ENCODE measurements around the gene TTC13.

The TTC13 gene

GRCh38 chr1:230867101-230867902 is 111.4 kb downstream of the TTC13 start:
- Mint-ChIP-seq H3K9me3 (no peaks in the 10 kb centered on the region), H3K27ac (peak overlapping the region; percentile 85), H3K4me3 (peak overlapping the region; percentile 91), H3K4me1 (peaks cover 35% of the 10 kb centered on the region), H3K36me3 (no peaks in the 10 kb centered on the region), H3K27me3 (no peaks in the 10 kb centered on the region)
- no peak for ATAC-seq

GRCh38 chr1:230866171-230867070 is 112.2 kb downstream of the TTC13 start:
- Mint-ChIP-seq H3K4me3 (no peak overlapping the region), H3K4me1 (peaks cover 36% of the 10 kb centered on the region), H3K27ac (no peak overlapping the region), H3K27me3 (no peaks in the 10 kb centered on the region), H3K36me3 (no peaks in the 10 kb centered on the region), H3K9me3 (no peaks in the 10 kb centered on the region)
- no peak for ATAC-seq

- Mint-ChIP-seq H3K4me1 (peaks cover 36% of the 10 kb centered on the region), H3K4me3 (no peak overlapping the region), H3K36me3 (no peaks in the 10 kb centered on the region), H3K27me3 (no peaks in the 10 kb centered on the region), H3K9me3 (no peaks in the 10 kb centered on the region), H3K27ac (no peak overlapping the region)
- no peak for ATAC-seq
Measured at GRCh38 chr1:230865062-230865817, 113.4 kb downstream of the TTC13 start.

- Mint-ChIP-seq H3K27ac (no peak overlapping the region), H3K36me3 (no peaks in the 10 kb centered on the region), H3K4me3 (no peak overlapping the region), H3K4me1 (peaks cover 36% of the 10 kb centered on the region), H3K9me3 (no peaks in the 10 kb centered on the region), H3K27me3 (no peaks in the 10 kb centered on the region)
- ATAC-seq = no peak
Measured at GRCh38 chr1:230864441-230864840, 114.2 kb downstream of the TTC13 start.

- Mint-ChIP-seq H3K4me1 (peaks cover 28% of the 10 kb centered on the region), H3K27me3 (no peaks in the 10 kb centered on the region), H3K9me3 (no peaks in the 10 kb centered on the region), H3K4me3 (no peak overlapping the region), H3K27ac (peak overlapping the region; percentile 78), H3K36me3 (no peaks in the 10 kb centered on the region)
- no peak for ATAC-seq
Measured at GRCh38 chr1:230863449-230863848, 115.2 kb downstream of the TTC13 start.

- Mint-ChIP-seq H3K9me3 (no peaks in the 10 kb centered on the region), H3K4me1 (peaks cover 21% of the 10 kb centered on the region), H3K4me3 (no peak overlapping the region), H3K27me3 (no peaks in the 10 kb centered on the region), H3K36me3 (no peaks in the 10 kb centered on the region), H3K27ac (no peak overlapping the region)
- ATAC-seq = no peak
Measured at GRCh38 chr1:230861970-230862595, 116.6 kb downstream of the TTC13 start.

GRCh38 chr1:230861489-230861888 is 117.2 kb downstream of the TTC13 start:
- ATAC-seq = no peak

GRCh38 chr1:230860617-230861384 is 117.9 kb downstream of the TTC13 start:
- no peaks in the 10 kb centered on the region for H3K9me3 Mint-ChIP-seq
- H3K4me1 Mint-ChIP-seq = peaks cover 15% of the 10 kb centered on the region
- no peak for ATAC-seq
- no peaks in the 10 kb centered on the region for H3K27me3 Mint-ChIP-seq
- H3K4me3 Mint-ChIP-seq = no peak overlapping the region
- H3K27ac Mint-ChIP-seq = no peak overlapping the region
- H3K36me3 Mint-ChIP-seq = no peaks in the 10 kb centered on the region

More at GRCh38 chr1:230861489-230861888, 117.2 kb downstream of the TTC13 start:
- Mint-ChIP-seq H3K27ac (no peak overlapping the region), H3K4me3 (no peak overlapping the region), H3K9me3 (no peaks in the 10 kb centered on the region), H3K36me3 (no peaks in the 10 kb centered on the region), H3K27me3 (no peaks in the 10 kb centered on the region), H3K4me1 (peaks cover 15% of the 10 kb centered on the region)

- H3K4me1 Mint-ChIP-seq = peaks cover 15% of the 10 kb centered on the region
- no peak for ATAC-seq
- H3K9me3 Mint-ChIP-seq = no peaks in the 10 kb centered on the region
- no peak overlapping the region for H3K4me3 Mint-ChIP-seq
- H3K27ac Mint-ChIP-seq = no peak overlapping the region
- no peaks in the 10 kb centered on the region for H3K27me3 Mint-ChIP-seq
- peaks cover 11% of the 10 kb centered on the region for H3K36me3 Mint-ChIP-seq
Measured at GRCh38 chr1:230858918-230859729, 119.5 kb downstream of the TTC13 start.

GRCh38 chr1:230858236-230858820 is 120.3 kb downstream of the TTC13 start:
- H3K36me3 Mint-ChIP-seq = peaks cover 15% of the 10 kb centered on the region
- H3K27me3 Mint-ChIP-seq = no peaks in the 10 kb centered on the region
- ATAC-seq = no peak
- peaks cover 12% of the 10 kb centered on the region for H3K4me1 Mint-ChIP-seq
- H3K27ac Mint-ChIP-seq = no peak overlapping the region
- H3K4me3 Mint-ChIP-seq = no peak overlapping the region
- no peaks in the 10 kb centered on the region for H3K9me3 Mint-ChIP-seq

- Mint-ChIP-seq H3K27ac (no peak overlapping the region), H3K4me3 (no peak overlapping the region), H3K4me1 (peaks cover 7% of the 10 kb centered on the region), H3K36me3 (peaks cover 20% of the 10 kb centered on the region), H3K9me3 (peaks cover 2% of the 10 kb centered on the region), H3K27me3 (no peaks in the 10 kb centered on the region)
- ATAC-seq = no peak
Measured at GRCh38 chr1:230857822-230858221, 120.8 kb downstream of the TTC13 start.

GRCh38 chr1:230857077-230857476 is 121.6 kb downstream of the TTC13 start:
- Mint-ChIP-seq H3K4me1 (no peaks in the 10 kb centered on the region), H3K4me3 (no peak overlapping the region)
- no peak for ATAC-seq

More at GRCh38 chr1:230857077-230857476, 121.6 kb downstream of the TTC13 start:
- H3K36me3 Mint-ChIP-seq = peaks cover 26% of the 10 kb centered on the region
- H3K9me3 Mint-ChIP-seq = peaks cover 3% of the 10 kb centered on the region
- no peaks in the 10 kb centered on the region for H3K27me3 Mint-ChIP-seq
- H3K27ac Mint-ChIP-seq = no peak overlapping the region

All from stimulated activated memory B cell treated with anti-CD40 and anti-IgM and Interleukin-4, amounts not matched to agents 10 μg/mL and 1 μg/mL and 100 μg/mL, for 72 hours (primary cell).